GM18873 (cell line): ENCODE results near the gene ETS2.
"Not testable (repeated sequence)": the region's sequence is repeated elsewhere in the genome, so short reads cannot be mapped to it uniquely, and the experiment has no call there.

Source experiments
- ATAC-seq: cut with Tn5 transposase; IDR thresholded peaks from one replicate; pipeline ENCODE4 v1.9.1; 2021; ENCODE audit warnings: mild to moderate bottlenecking, moderate library complexity, moderate number of reproducible peaks; ENCODE audit not compliant: unreplicated experiment, low FRiP score

Gene ETS2

GRCh38 chr21:38831526-38832467 lies 26.1 kb downstream of the ETS2 start:
- ATAC-seq: no peak

- no peak for ATAC-seq
Measured at GRCh38 chr21:38832664-38833063, 26.9 kb downstream of the ETS2 start.

DNA sequence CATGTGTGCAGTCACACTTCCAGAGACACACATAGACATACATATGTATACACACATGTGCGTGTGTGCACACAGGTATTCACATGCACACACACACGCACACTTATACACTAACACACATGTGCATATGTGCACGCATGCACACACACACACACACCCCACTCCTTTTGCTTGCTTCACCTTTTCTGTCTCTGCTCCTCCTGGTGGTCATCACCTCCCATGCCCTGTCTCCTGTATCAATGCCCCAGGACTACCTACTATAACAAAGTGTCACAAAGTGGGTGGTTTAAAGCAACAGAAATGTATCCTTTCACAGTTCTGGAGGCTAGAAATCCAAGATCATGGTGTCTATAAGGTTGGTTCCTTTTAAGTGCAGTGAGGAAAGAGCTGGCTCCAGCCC lies 27.4 kb downstream of the ETS2 start:
- ATAC-seq: no peak

GRCh38 chr21:38834725-38835124 lies 29.0 kb downstream of the ETS2 start:
- no peak for ATAC-seq

DNA sequence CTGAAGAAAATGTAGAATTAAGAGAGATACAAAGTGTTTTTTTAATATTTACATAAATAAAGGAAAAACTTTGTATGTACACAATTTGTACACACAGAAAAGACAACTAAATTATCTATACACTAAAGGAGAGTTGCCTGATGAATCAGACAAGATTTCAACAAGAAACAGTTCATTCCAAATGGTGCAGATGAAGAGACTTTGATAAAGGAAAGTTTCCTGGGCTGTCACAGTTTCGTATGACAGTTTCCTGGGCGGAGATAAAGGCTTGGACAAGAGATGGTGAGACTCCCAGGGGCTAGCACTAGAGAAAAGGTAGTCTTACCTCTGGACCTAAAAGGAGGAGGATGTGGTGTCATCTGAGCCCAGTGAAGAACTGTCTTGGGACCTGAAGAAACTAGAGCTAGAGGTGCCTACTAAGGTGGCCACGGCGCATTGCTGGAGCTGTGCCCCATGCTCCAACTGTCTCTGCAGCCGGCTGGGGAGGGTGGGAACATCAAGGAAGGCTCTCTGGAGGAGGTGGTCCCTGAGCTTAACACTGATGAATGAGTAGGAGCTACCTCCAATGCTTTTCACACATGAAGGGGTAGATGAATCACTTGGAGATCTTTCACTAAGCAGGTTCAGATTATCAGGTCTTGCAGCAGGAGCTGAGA lies 32.2 kb downstream of the ETS2 start:
- ATAC-seq: no peak

DNA sequence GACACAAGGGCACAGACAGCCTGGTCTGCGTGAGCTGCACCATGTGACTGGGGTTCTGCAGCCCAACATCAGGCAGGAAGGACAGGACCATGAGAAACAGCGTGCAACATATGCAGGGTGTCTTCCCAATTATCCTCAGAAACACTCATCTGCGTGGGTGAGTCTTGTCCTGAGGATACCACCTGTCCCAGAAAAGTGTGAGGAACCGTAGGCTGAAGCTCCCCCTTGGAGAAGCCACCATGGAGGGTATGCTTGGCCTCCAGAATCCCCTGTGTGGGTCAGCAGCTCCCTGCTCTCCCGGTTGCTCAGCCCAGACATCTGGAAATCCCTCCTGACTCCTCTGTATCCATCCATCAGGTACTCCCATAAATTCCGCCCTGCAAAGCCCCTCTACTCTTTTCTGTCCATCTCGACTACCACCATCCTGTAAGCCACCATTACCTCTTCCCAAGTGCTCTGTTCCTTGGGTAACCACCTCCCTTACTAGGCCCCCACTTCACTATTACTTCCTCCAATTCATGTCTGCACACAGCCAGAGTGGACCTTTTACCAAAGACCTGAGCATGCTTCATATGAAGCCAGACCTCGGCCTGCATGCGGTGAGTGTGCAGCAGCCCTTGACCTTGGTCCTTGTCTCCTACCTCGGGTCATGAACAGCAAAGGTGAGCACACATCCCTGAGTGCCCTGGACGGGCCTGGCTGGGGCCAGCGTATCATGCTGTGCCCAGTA lies 33.0 kb downstream of the ETS2 start:
- ATAC-seq: no peak

- ATAC-seq: no peak
Measured at GRCh38 chr21:38839328-38840286, 33.9 kb downstream of the ETS2 start.

DNA sequence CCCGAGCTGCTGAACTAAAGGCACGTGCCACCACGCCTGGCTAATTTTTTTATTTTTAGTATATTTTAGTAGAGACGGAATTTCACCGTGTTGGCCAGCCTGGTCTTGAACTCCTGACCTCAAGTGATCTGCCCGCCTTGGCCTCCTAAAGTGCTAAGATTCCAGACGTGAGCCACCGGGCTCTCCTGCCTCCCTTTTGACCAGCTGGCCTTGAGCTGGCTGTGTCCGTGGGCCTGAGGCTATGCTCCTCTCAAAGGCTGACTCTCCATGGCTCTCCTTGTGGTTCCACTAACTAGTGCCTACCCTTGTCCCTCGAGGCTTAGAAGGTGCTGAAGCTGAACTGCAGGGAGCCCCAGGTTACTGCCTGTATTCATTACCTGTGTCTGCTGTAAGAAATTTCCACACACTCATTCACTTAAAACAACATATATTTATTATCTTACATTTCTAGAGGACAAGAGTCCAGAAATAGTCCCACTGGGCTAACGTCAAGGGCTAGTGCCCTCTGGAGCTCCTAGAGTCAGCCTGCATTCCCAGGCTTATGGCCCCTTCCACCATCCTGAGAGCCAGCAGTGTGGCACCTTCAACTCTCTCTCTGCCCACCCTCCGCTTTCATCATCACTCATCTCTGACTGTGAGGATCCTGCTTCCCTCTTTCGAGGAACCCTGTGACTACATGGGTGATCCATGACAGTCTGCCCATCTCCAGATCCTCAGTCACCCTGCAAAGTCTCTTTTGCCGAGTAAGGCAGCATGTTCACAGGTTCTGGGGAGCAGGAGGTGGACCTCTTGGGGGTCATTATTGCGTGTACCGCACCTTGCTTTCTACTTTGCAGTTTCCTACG lies 34.9 kb downstream of the ETS2 start:
- no peak for ATAC-seq

- no peak for ATAC-seq
Measured at GRCh38 chr21:38841472-38841871, 35.7 kb downstream of the ETS2 start.

- no peak for ATAC-seq
Measured at GRCh38 chr21:38842079-38842478, 36.4 kb downstream of the ETS2 start.

DNA sequence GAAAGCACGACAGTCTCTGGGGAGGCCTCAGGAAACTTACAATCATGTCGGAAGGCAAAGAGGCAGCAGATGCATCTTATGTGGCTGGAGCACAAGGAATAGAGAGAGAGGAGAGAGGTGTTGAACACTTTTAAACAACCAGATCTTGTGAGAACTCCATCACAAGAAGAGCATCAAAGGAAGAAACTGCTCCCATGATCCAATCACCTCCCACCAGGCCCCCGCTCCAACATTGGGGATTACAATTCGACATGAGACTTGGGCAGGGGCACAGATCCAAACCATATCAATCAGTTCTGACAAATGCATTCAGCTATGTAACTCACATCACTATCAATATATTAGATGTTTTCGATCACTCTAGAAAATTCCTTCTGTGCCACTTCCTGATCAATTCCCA lies 37.6 kb downstream of the ETS2 start:
- no peak for ATAC-seq

DNA sequence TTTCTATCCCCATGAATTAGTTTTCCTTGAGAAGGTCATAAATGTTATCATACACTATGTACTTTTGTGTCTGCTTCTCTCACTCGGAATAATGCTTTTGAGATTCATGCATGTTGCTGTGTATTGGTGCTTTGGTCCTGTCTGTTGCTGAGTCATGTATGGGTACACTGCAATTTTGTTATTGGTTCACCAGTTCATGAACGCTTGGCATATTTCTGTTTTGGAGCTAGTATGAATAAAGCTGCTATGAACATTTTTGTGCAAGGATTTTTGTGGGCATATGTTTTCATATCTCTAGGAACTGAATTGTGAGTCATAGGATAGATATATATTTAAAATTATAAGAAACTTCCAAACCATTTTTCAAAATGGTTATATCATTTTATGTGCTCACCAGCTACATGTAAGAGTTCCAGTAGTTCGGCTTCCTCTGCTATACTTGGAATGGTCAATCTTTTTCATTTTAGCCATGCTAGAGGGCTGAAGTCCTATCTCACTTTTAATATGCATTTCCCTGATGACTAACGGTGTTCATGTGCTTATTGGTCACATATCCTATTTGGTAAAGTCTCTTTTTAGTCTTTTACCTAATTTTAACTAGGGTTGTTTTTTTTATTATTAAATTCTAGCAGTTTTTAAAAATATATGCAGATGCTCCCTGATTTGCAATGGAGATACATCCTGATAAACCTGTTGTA lies 38.2 kb downstream of the ETS2 start:
- no peak for ATAC-seq

- not testable (repeated sequence) for ATAC-seq
Measured at GRCh38 chr21:38845374-38845773, 39.6 kb downstream of the ETS2 start.

DNA sequence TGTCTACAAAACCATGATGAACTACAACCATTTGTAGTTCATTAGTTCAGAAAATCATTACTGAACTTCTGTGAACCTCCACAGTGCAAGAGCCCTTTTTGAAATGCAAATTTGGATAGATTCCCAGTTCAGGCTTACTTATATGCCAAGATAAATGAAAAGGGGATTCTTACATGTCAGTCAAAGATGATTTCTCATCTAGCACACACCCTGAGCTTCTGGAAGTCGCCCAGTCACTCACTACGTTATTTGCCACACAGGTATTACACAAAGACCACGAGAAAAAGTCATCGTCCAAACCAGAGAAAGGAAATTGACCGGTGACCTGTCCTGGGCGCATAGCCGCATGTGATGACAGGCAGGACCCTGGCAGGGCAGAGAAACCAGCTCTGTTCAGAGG lies 41.8 kb downstream of the ETS2 start:
- ATAC-seq: no peak

GRCh38 chr21:38848187-38848609 lies 42.5 kb downstream of the ETS2 start:
- ATAC-seq: no peak

- ATAC-seq: no peak
Measured at GRCh38 chr21:38849776-38850175, 44.0 kb downstream of the ETS2 start.

DNA sequence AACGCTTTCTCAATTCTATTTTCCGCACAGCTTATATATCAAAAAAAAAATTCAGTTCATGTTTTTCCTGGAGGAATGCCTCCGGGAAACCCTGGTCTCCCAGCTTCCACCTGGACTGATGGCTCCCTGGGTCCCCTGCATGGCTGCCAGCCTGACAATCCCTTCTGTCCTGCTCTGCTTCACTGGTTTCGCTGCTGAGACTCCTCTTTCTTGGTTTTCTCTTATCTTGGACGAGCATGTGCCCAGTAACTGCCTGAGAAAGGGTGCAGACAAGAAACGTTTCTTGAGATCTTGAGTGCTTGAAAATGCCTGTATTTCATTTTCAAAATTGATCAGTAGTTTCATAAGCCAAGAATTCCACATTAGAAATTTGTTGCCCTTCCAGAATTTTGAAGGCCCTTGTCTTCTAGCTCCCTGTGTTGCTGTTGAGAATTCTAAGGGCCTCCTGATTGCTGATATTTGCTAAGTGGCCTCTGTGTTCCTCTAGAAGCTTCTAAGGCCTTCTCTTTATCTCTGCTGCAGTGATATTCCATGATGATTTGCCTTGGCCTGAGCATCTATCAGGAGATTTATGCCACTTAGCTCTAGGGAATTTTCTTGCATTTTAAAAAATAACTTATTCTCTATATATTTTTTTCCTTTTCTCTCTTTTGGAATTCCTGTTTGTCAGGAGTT lies 44.7 kb downstream of the ETS2 start:
- no peak for ATAC-seq

GRCh38 chr21:38851101-38851500 lies 45.4 kb downstream of the ETS2 start:
- no peak for ATAC-seq
